H1 (cell line): ENCODE measurements around the gene BRAT1.

Source experiments
- CBX5 ChIP-seq: fragments of 300-800, 300-1000 bp; sonication (generic); IDR thresholded peaks from 2 replicates; pipeline ENCODE4 v1.7.1; 2016; ENCODE audit warnings: antibody characterized with exemption, low read length, low read depth
- CEBPB ChIP-seq: IDR thresholded peaks from 2 replicates; pipeline ENCODE4 v1.6.1; 2012; ENCODE audit warnings: low read depth, low read length
- CHD1 ChIP-seq: IDR thresholded peaks from 2 replicates; pipeline ENCODE4 v1.6.1; 2012; ENCODE audit warnings: low read depth, low read length, improper control_type of control experiment
- EP300 ChIP-seq, 2 experiments: IDR thresholded peaks; 1 replicate in 1 of 2; 2 replicates in 1 of 2; pipeline ENCODE4 v1.6.1; 2011 to 2012; ENCODE audit warnings: low read depth in 2 of 2, low read length in 2 of 2, mild to moderate bottlenecking in 2 of 2, borderline replicate concordance in 1 of 2, inconsistent platforms in 1 of 2, moderate library complexity in 1 of 2
- EZH2 ChIP-seq: fragments of 200-600 bp; sonication (generic); IDR thresholded peaks from 2 replicates; pipeline ENCODE4 v1.7.1; 2012; ENCODE audit warnings: low read depth, mild to moderate bottlenecking, moderate library complexity, low read length, inconsistent platforms; ENCODE audit not compliant: severe bottlenecking
- JUN ChIP-seq: IDR thresholded peaks from 2 replicates; pipeline ENCODE4 v1.6.1; 2011; ENCODE audit warnings: low read depth, mild to moderate bottlenecking, improper control_type of control experiment, low read length
- MAFK ChIP-seq: IDR thresholded peaks from 2 replicates; pipeline ENCODE4 v1.6.1; 2012; ENCODE audit warnings: low read depth, mild to moderate bottlenecking, improper control_type of control experiment, low read length
- POLR2A ChIP-seq, 2 experiments: IDR thresholded peaks; 1 replicate in 1 of 2; 2 replicates in 1 of 2; pipeline ENCODE4 v1.6.1; 2011; ENCODE audit warnings: low read depth in 2 of 2, low read length in 2 of 2, mild to moderate bottlenecking in 2 of 2; ENCODE audit errors: control extremely low read depth in 1 of 2
- RXRA ChIP-seq: IDR thresholded peaks from 2 replicates; pipeline ENCODE4 v1.6.1; 2011; ENCODE audit warnings: low read depth, mild to moderate bottlenecking, low read length, moderate library complexity; ENCODE audit not compliant: insufficient read depth
- TAF1 ChIP-seq: IDR thresholded peaks from 2 replicates; pipeline ENCODE4 v1.6.1; 2011; ENCODE audit warnings: mild to moderate bottlenecking, low read depth, low read length
- YY1 ChIP-seq: IDR thresholded peaks from 2 replicates; pipeline ENCODE4 v1.6.1; 2011; ENCODE audit warnings: low read depth, mild to moderate bottlenecking, low read length
- TF ChIP-seq, protein P1 (sequence below), 3 experiments: IDR thresholded peaks; 1 replicate in 2 of 3; 2 replicates in 1 of 3; pipeline versions ENCODE4 v1.5.1 to v1.6.1; 2011; ENCODE audit warnings: low read length in 3 of 3, mild to moderate bottlenecking in 3 of 3, inconsistent platforms in 2 of 3, low read depth in 1 of 3, moderate library complexity in 1 of 3; ENCODE audit not compliant: insufficient read depth in 1 of 3; ENCODE audit errors: control extremely low read depth in 1 of 3
- TF ChIP-seq, protein P2 (sequence below): IDR thresholded peaks from 2 replicates; pipeline ENCODE4 v1.6.1; 2012; ENCODE audit warnings: inconsistent platforms

DNA sequence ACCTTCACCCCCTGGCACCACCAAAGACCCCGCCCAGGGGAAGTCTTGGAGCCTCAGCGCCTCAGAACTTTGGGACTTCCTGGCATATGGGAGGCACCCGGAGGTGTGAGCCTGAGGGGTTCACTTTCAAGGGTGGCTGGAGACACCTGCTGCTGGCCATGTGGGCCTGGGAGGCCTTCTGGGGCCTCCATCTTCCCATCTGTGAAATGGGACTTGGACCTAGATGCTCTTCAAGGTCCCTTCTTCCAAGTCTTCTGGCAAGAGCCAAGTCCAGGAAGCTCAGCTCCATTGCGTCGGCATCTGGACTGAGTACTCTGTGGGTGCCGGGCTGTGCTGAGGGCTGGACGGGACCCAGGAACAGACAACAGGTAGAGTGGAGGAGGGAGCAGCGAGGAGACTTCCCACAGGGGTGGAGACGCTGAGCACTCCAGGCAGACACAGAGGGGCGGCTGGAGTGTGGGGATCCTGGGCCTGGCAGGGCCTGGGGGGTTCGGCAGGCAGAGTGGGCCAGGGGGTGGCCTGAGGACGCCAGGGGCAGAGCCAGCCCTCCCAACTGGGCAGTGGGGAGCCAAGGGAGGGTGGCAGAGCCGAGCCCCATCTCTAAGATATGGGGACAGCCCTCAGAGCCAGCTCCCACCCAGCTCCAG, 45.1 kb downstream of the BRAT1 start:
- TF ChIP-seq MAFK (no peak), POLR2A (IDR thresholded peaks at IDR 0.05; ENCODE audit: control extremely low read depth in 1 of 2, low read depth in 2 of 2, low read length in 2 of 2) (no peak), EP300 (IDR thresholded peaks at IDR 0.05; ENCODE audit: borderline replicate concordance in 1 of 2, low read depth in 2 of 2, low read length in 2 of 2) (no peak), TAF1 (no peak), RXRA (no peak), CHD1 (no peak), CBX5 (no peak), JUN (no peak), CEBPB (no peak), YY1 (no peak), EZH2 (no peak)
- TF ChIP-seq, protein P1, sequence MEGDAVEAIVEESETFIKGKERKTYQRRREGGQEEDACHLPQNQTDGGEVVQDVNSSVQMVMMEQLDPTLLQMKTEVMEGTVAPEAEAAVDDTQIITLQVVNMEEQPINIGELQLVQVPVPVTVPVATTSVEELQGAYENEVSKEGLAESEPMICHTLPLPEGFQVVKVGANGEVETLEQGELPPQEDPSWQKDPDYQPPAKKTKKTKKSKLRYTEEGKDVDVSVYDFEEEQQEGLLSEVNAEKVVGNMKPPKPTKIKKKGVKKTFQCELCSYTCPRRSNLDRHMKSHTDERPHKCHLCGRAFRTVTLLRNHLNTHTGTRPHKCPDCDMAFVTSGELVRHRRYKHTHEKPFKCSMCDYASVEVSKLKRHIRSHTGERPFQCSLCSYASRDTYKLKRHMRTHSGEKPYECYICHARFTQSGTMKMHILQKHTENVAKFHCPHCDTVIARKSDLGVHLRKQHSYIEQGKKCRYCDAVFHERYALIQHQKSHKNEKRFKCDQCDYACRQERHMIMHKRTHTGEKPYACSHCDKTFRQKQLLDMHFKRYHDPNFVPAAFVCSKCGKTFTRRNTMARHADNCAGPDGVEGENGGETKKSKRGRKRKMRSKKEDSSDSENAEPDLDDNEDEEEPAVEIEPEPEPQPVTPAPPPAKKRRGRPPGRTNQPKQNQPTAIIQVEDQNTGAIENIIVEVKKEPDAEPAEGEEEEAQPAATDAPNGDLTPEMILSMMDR (IDR thresholded peaks at IDR 0.05; ENCODE audit: control extremely low read depth in 1 of 3, insufficient read depth in 1 of 3, low read depth in 1 of 3, low read length in 3 of 3) = no peak
- TF ChIP-seq, protein P2, sequence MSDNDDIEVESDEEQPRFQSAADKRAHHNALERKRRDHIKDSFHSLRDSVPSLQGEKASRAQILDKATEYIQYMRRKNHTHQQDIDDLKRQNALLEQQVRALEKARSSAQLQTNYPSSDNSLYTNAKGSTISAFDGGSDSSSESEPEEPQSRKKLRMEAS = no peak
